ENCODE measurements around the gene TEX2.
"Not testable (repeated sequence)": the region's sequence is repeated elsewhere in the genome, so short reads cannot be mapped to it uniquely, and the experiment has no call there.

The TEX2 gene

DNA sequence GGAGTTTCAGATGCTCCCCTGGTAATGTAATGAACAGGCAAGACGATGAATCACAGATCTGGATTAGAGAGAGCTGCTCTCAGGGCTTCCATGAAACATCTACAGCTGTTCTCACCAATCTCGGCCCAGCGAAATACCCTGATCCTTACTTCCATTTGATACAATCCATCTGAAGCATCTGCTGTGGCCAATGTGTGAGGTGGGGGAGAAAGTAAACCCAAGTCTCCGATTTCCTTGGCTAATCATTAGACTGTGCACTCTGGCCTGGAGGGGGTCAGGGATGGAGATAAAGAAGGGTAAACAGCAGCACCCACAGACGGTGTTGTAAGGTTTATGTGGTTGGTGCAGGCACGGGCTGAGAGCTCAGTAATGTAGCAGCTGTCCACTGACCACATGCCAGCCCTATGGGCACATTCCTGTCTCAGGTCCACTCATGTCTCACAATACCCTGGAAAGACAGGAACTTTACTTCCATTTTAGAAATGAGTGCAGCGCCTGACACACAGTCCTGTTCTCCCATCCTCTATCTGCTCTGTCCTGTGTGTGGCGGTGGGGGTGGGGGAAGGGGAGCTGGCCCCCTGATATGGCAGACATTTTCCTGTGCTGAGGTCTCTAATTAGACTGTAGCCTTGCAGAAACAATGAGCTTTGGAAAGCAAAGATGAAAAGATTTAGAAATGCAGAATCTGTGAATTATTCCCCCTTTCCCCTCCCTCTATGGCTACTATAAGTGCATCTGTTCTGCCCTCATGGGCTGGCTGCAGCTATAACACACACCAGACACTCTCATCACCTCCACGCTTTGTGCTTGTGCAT, 84.8 kb downstream of the TEX2 start:
- DNase-seq: no peak

- no peak for DNase-seq
Observed at GRCh38 chr17:64177311-64178010, 85.6 kb downstream of the TEX2 start.

DNA sequence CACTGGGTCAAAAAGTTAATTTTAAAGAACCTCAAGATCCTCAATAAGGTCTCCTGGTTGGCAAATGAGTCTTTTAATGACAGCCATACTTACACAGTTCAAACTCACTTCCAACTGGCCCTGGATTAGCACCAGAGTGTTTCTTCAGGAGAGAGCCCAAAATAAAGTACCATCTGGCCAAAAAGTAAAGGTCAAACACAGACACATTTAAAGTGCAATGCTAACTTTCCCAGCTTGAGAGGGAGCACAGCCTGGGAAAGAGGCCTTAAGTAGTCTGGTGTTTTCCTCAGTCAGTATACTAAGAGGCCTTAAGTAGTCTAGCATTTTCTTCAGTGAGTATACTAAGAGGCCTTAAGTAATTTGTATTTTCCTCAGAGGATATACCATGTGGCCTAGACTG, 86.5 kb downstream of the TEX2 start:
- DNase-seq: no peak

- DNase-seq: peak; percentile 99
Observed at GRCh38 chr17:64174686-64175456, 88.2 kb downstream of the TEX2 start.

- peak; percentile 28 for DNase-seq
Observed at GRCh38 chr17:64173646-64174045, 89.4 kb downstream of the TEX2 start.

DNA sequence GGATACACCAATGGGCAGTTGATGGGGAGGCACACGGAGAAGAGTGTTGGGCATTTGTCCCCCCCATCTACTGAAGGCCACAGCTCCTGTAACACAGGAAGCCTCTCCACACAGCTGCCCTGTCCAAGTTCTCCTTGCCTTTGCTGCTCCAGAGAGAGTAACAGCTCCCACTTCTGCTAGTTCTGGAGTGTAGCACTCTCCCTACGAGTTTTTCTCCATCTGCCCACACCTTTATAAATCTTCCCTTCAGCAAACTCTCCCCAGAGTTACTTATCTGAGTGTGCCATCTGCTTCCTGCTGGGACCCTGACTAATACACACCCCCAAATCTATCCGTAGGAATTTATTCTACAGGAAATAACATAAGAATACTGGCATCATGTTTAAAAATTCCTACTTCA, 90.5 kb downstream of the TEX2 start:
- no peak for DNase-seq

DNA sequence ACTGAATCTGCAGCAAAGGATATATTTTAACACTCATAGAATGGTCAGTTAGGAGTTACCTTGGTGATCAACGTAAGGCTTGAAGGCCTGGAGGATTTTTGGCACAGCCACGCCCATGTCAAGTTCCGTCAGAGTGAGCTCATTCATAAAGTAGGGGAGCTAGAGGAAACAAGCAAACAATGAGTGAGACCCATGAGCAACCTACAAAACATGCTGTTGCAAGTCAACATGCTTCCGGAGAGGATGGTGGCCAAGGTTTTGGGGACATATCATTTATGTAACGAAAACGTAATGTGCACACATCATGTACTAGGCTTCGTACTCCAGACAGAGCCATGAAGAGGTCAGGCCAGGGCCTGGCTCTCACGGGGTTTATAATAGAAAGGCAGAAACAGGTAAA, 92.0 kb downstream of the TEX2 start:
- no peak for DNase-seq

GRCh38 chr17:64170286-64170685, 92.8 kb downstream of the TEX2 start:
- no peak for DNase-seq

DNA sequence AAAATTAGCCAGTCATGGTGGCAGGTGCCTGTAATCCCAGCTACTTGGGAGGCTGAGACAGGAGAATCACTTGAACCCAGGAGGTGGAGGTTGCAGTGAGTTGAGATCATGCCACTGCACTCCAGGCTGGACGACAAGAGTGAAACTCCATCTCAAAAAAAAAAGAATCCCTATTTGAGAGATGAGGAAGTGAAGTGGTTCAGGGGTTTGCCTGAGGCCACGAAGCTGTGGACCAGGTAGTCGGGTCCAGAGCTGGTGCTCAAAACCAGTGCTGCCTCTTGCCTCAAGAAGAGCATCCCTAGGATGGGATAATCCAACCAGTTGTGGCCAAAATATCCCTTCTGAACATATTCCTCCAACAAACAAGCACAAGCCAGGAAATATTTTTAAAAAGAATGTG, 95.4 kb downstream of the TEX2 start:
- not testable (repeated sequence) for DNase-seq

DNA sequence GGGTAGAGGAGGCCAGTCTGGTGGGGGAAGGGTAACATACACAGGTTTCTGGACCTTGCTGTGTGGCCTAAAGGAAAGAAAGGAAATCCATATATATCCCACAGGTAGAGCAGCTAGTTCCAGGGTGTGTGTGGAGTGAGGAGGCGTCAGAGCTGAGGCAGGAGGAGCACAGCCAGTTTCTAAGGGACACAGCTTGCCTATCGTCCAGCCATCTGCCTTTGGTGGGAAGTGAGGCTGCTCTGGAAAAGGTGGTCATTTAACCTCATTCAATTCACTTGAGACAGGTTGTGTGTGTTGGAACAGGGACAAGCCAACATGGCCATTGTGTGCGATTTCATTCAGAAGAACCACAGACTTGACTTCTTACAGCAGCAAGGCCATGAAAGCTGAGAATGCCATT, 96.2 kb downstream of the TEX2 start:
- DNase-seq: no peak

- no peak for DNase-seq
Observed at GRCh38 chr17:64165347-64165746, 97.7 kb downstream of the TEX2 start.

DNA sequence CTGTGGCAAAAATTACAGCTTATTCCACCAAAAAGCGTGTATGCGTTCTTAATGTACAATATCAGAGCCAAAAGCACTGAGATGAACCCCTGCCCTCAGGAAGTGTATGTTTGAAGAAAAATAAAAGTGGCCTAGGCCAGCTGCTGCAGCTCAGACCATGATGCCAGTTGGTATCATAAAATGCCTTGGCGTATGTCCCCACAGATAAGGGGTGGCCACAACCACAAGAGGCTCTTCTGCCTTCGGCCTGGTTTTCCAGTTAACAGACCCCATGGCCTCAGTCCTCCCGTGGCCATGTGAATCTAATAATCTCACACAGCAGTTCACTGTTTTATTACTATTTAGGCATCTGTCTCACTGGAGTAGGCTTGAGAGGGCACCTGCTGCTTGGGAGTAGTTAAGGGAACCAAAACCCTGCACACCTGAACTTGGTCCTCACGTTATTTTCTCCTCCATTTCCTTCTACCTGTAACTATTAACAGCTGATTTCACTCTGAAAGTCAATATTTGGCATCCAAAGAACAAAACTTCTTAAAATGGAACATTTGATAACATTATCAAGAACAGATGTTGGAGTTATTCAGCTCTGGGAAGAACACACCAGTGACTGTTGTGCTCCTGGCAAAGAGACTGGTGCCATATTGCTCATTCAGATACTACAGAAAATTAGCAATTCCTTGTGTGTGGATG, 98.3 kb downstream of the TEX2 start:
- no peak for DNase-seq

GRCh38 chr17:64163468-64163867, 99.6 kb downstream of the TEX2 start:
- DNase-seq: no peak

DNA sequence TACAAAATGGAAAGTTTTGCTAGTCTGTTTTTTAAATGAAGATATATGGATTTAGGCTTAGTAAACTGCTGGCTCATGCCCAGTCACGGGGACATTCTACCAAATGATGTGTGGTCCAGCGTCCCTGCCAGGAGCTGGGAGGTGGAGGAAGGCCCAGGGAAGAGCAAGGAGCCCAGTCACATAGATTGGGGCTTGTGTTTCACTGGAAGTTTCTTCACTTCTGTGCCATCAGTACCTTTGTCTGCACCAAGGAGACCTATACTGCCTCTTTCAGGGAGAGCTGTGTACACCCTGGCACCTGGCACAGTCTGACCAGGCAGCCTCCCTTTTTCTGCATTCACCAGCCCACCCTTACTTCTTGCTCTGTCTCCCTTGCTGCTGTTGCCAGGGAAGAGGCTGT, 100.5 kb downstream of the TEX2 start:
- no peak for DNase-seq

DNA sequence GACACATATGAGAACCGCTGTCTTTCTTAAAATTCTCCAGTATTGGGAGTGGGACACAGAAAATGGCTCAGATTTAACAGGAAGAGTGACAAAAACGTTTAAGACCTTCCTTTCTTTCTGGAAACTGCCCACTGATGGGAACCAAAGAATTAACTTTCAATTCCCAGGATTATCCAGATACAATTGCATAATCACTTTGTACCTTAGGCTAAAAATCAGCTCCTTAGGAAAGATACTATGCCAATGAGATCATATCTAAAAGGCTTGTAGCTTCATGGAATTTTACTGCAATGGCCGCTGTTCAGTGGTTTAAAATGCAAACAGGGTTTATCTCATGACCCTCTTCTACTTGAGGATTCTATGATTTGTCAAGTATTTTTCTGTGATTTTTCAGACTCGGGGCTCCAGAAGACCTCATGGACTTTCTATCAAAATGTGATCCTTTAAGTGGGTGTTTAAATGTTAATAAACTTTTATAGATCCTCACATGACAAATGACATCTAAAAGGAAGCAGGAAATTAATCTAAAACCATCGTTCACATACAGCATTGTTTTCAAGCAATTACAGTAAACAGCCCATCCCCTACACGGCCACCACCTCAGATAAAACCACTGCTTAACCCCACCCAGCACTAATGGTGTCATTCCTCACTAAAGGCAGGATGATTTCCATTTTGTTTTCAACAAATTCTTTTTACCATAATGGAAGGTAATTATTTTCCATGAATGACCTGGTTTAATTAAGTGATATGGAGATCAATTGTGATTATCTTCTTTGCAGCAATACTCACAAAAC, 101.5 kb downstream of the TEX2 start:
- DNase-seq: no peak

DNA sequence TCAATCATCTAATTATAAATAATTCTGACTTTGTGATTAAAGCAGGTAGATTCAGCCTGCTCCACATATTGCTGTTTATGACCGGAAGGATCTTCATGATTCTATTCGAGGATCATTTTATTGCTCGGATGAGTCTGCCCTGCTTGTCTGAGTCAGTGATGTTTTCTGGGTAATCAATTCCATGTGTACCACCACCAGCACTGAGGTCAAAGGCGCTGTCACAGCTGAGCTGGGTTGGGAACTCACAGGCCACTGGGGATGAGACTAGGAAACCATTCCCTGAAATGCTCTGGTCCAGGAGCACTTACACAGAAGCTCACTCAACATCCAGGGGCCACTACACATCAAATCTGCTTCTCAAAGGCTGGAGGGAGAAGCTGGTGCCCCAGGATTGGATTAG, 102.7 kb downstream of the TEX2 start:
- no peak for DNase-seq

- no peak for DNase-seq
Observed at GRCh38 chr17:64158831-64159590, 104.0 kb downstream of the TEX2 start.

DNA sequence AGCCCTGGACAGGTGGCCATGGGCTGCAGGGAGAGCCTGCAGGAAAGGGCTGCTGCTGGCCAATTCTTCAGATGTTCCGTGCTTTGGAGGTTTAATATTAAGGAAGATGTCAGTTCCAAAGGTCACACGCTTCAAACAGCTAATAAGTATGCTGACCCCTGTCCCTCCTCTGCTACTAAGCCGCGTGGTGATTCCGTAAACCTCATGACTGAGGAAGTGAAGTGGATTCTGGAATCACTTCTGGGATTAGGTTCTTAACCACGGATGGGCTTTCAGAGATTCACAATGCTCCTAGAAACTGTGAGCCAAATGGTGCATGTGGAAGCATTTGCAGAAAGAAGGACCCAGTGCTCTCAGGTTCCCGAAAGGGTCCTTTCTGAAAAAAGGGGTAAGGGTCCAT, 104.7 kb downstream of the TEX2 start:
- no peak for DNase-seq

GRCh38 chr17:64157669-64158180, 105.3 kb downstream of the TEX2 start:
- DNase-seq: no peak

GRCh38 chr17:64156670-64157069, 106.4 kb downstream of the TEX2 start:
- DNase-seq: no peak

All from MV-4-11 (cell line).